SKM-1 treated with dmso at 0.1 percent for 144 hours (cell line): ENCODE results near the gene SPATA31D4.

Source experiments
- DNase-seq: peaks from one replicate; lab custom pipeline; 2025; ENCODE audit not compliant: unreplicated experiment; lab: John Stamatoyannopoulos, UW

SPATA31D4 gene

DNA sequence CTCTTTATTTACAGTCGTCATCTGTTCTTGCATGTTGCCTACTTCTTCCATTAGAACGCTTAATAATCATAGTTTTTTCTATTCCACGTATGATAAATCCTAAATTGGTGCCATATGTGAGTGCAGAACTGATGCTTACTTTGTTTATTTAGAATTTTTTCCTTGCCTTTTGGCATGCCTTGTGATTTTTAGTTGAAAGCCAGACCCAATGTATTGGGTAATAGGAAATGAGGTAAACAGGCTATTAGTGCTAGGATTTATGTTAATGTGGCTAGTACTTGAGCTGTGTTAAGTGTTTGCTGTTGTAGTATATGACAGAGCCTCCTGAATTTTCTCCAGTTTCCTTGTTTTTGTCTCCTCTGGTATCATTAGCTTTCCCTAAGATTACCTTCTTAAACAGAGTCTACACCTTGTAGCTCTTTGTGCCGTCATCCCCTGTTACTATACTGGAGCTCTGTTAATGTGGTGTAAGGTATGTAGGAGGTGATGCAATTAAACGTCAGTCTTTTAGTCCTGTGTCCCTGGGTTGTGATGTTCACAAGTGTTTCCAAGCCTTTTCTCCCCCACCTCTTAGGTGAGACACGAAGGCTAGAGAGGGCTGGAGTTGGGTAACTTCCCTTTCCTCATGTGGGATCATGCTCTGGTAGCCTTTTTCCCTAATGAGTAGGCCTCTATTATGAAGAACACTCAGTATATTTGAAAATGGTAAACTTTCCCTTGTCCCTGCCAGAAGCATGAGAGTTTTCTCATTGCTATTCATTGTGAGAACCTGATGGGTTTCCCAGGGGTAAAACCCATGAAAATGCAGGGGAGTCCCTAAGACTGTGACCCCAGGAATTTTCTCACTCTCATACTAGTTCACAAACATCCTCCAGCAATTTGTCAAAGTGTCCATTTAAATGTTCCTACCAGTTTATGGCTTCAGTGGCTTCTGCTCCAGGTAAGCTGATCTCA lies 36.3 kb downstream of the SPATA31D4 start:
- no peak for DNase-seq

DNA sequence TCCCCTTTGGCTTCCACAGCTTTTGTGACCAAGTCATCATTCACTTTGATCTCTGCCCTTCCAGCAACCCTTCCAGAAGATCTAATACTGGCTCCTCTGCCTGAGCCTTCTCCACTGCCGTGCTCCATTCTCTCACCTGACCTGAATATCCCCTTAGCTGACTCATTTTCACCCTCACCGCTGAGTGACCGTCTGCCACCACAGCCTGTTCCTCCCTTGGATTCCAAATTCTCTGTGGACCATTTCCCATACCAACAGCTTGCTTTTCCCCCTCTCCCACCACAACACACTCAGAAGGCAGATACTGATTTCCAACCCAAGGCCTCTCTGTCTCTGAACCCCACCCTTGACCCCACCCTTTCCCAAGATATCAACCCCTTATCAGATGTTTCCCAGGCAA lies 39.8 kb downstream of the SPATA31D4 start:
- DNase-seq, result no peak

DNA sequence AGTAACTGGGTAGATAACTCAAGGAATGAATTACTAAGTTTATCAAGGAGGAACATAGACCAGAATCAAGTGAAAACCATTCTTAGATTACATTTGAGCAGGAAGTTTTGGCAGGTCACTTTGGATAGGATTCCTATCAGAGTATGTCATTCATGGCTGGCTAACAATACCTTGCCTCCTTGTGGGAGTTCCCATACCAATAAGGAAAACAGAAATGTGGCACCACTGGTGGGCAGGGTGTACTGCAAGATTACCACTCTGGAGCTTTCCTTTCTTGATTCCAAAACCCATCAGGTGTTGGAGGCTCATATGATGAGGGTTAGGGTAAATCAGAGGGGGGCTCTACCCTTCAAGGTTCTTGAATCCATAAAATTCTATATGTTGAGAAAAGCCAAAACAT lies 41.7 kb downstream of the SPATA31D4 start:
- no peak for DNase-seq

DNA sequence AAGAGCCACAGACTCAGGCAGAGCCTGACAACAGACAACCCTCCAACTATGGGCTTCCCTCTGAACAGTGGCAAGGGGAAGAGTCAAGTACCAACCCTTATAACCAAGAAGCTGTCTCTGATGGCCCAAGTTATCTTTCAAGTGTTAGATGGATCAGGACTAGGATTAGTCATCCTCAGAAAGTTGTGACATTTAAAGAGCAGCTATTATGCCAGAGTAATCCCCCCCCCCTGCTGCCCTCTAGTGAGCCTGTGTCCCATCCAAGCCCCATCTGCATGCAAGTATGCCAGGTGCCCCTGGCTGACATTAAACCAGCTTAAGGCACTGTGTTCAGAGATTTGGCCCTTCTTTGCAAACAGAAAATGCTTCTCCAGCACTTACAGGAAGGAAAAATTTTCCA lies 43.5 kb downstream of the SPATA31D4 start:
- no peak for DNase-seq

DNA sequence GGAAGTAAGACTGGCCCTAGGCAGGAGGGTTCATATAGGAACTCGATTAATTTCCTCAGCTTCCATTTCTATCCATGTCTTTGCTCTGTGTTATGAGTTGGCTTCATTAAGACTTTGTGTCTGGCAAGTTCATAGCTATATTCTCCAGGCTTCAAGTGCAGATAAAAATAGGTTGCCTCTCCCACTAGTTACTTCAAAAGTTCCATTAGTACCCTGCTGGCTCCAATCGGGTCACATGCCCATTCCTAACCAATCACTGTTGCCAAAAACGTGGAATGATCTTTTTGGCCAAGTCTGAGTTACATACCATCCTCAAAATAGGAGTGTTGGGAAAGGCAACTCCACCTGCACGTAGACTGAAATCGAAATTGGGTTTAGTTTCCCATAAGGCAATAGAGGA lies 46.5 kb downstream of the SPATA31D4 start:
- DNase-seq, result no peak

DNA sequence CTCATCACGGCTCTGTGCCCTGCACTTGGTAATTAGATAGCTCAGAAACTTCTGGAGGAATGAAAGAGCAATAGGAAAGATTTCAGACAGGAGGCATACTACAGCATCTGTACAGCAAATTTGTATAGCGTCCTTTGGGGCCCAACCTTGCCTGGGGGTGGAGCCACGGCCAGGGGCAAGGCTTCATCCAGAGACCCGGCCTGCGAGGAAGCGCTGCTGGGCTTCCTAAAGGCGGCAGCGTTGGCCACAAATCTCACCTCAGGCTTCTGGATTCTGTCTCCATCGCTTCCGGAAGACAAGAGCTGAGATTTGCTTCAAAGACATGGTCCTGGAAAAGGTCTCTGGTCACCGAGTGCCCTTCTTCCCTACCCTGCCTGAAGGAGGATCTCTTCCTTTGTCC lies 48.1 kb downstream of the SPATA31D4 start:
- DNase-seq, result no peak

DNA sequence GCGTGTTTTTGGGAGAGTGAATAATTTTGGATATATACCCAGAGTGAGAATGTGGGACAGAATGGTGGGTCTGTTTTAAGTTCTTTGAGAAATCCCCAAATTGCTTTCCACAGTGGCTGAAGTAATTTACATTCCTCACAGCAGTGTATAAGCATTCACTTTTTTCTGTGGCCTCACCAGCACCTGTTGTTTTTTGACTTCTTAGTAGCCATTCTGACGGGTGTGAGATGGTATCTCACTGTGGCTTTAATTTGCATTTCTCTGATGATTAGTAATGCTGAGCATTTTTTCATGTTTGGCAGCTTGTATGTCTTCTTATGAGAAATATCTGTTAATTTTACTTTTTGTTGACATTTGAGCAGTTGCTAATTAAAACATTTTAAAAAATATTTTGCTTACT lies 51.0 kb downstream of the SPATA31D4 start:
- no peak for DNase-seq

DNA sequence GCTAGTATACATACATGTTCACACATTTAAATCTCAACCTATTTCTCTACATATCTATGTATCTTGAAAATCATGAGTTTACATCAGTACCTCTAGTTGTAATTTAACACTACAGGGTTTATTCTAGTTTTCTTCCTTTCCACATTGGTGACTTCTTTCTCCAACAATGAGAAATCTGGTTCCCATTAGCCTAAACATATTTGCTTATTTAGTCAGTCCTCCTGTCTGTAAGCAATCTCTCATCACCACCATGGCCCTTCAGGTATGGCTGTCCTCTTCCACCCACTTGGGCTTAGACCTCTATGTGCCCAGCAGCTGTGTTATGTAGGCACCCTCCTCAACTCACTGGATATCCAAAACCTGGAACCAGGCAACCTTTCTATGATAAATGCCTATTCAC lies 52.3 kb downstream of the SPATA31D4 start:
- DNase-seq, result no peak

DNA sequence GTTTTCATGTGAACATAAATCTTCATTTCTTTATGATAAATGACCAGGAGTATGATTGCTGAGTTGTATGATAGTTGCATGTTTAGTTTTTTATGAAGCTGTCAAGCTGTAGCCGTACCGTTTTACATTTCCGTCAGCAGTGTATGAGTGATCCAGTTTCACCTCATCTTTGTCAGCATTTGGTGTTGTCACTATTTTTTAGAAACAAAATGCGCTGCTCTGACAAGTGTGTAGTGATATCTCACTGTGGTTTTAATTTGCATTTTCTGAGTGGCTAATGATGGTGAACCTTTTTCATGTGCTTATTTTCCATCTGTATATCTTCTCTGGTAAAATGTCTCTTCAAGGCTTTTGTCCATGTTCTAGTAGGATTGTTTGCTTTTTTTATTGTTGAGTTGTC lies 53.7 kb downstream of the SPATA31D4 start:
- no peak for DNase-seq
